COLO668 (cell line): ENCODE data around the gene F12.

Source experiments
- DNase-seq: peaks from one replicate; lab custom pipeline; 2025; ENCODE audit not compliant: unreplicated experiment; lab: John Stamatoyannopoulos, UW

F12 gene

GRCh38 chr5:177409043-177409801 is at the start of gene F12:
TSS of gene F12 (minus strand) at chr5:177409564. CDS start at chr5:177409527, 37 bp downstream.
- no peak for DNase-seq

- no peak for DNase-seq
Observed at GRCh38 chr5:177458912-177459350, 49.6 kb upstream of the F12 start.

GRCh38 chr5:177457852-177458681 is 48.7 kb upstream of the F12 start:
- no peak for DNase-seq

- peak; percentile 67 for DNase-seq
Observed at GRCh38 chr5:177456976-177457851, 47.9 kb upstream of the F12 start.

- no peak for DNase-seq
Observed at GRCh38 chr5:177456591-177456964, 47.2 kb upstream of the F12 start.

GRCh38 chr5:177455661-177456590 is 46.6 kb upstream of the F12 start:
- DNase-seq = peak; percentile 86

- peak; percentile 87 for DNase-seq
Observed at GRCh38 chr5:177455036-177455660, 45.8 kb upstream of the F12 start.

GRCh38 chr5:177454397-177455035 is 45.2 kb upstream of the F12 start:
- peak; percentile 88 for DNase-seq

GRCh38 chr5:177453852-177454396 is 44.6 kb upstream of the F12 start:
- DNase-seq = peak; percentile 24

- peak; percentile 21 for DNase-seq
Observed at GRCh38 chr5:177452688-177453638, 43.6 kb upstream of the F12 start.

GRCh38 chr5:177450667-177451424 is 41.5 kb upstream of the F12 start:
- DNase-seq = no peak

GRCh38 chr5:177449140-177450061 is 40.0 kb upstream of the F12 start:
- no peak for DNase-seq

- no peak for DNase-seq
Observed at GRCh38 chr5:177448244-177448950, 39.0 kb upstream of the F12 start.

GRCh38 chr5:177447611-177448243 is 38.4 kb upstream of the F12 start:
- peak; percentile 48 for DNase-seq

GRCh38 chr5:177447066-177447610 is 37.8 kb upstream of the F12 start:
- DNase-seq = peak; percentile 76
